Measurements from ENCODE around the gene RCOR1. TPM values are rescaled to one million over a fixed set of nuclear protein-coding genes. Genes with fewer than 3 reads are reported as not detected.

RCOR1 gene
- total and polyA plus RNA-seq, 12 donors, result 3.1 to 16.9 (median 12.5) TPM

DNA sequence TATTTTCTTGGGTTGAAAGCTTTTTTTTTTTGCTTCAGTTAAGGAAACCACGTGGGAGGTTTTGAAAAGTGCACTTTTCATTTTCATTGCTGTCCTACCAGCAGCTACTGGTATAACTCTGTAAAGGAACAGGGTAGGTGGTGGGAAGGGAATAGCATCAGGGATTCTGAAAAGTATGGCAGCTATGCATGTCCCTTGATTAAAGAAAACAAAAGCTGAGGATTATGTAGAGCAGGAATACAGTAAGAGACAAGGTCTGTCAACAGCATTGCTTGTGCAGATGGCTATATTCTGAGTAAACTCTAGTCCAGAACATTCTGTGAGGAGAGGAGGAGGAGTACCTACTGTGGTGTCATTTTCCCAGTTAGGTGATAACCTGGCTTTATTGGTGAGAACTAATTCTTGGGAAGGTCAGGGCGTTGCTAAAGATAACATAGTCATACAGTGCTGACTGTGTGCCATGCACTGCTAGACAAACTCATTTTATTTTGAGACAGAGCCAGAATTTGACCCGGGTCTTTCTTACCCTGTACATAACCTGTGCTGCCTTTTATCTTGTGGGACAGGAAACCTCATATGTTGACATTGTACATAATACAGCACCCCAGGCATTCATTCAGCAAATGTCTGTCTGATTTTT, 104.5 kb downstream of the RCOR1 start:
- 36% methylated on average over 3 of the region's 3 CpGs for WGBS, 2 donors
- TF ChIP-seq, protein P1, sequence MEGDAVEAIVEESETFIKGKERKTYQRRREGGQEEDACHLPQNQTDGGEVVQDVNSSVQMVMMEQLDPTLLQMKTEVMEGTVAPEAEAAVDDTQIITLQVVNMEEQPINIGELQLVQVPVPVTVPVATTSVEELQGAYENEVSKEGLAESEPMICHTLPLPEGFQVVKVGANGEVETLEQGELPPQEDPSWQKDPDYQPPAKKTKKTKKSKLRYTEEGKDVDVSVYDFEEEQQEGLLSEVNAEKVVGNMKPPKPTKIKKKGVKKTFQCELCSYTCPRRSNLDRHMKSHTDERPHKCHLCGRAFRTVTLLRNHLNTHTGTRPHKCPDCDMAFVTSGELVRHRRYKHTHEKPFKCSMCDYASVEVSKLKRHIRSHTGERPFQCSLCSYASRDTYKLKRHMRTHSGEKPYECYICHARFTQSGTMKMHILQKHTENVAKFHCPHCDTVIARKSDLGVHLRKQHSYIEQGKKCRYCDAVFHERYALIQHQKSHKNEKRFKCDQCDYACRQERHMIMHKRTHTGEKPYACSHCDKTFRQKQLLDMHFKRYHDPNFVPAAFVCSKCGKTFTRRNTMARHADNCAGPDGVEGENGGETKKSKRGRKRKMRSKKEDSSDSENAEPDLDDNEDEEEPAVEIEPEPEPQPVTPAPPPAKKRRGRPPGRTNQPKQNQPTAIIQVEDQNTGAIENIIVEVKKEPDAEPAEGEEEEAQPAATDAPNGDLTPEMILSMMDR (IDR thresholded peaks at IDR 0.05), result no peak
- Histone ChIP-seq H3K27ac (no peak overlapping the region), H3K36me3 (peaks cover 0 to 10% (median 0%) of the 10 kb centered on the region in 9 donors), H3K9me3 (no peaks in the 10 kb centered on the region), H3K4me1 (peaks cover 0 to 43% (median 27%) of the 10 kb centered on the region in 9 donors), H3K27me3 (no peaks in the 10 kb centered on the region), H3K4me3 (no peak overlapping the region)
- intact Hi-C loops (cut with DNase I), result loop anchor here in 7 of 10 donors (5.0 to 10.0 kb wide), 9 partner anchors 102 to 598 kb away; partner anchors contain the start of genes RCOR1 (in 3 of the 7), AMN (in 1 of the 7) and EXOC3L4 (in 1 of the 7)
- ATAC-seq, result peak in 4 of 8 donors; percentile 31 to 74 (median 48)
- no peak for DNase-seq

DNA sequence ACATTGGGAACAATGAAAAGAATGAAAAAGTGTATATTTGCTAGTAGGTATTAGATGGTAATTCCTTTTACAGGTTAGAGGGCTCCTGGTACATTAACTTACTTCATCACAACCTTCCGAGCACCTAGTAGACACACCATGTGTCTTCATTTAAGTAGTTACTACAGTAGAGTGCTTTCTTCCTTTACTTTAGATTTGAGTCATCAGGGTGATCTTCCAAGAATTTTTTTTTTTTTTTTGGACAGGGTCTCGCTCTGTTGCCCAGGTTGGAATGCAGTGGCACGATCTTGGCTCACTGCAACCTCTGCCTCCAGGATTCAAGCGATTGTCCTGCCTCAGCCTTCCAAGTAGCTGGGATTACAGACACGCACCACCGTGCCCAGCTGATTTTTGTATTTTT, 105.1 kb downstream of the RCOR1 start:
- ATAC-seq (no peak), DNase-seq (no peak)
- Histone ChIP-seq H3K27ac (no peak overlapping the region), H3K9me3 (no peaks in the 10 kb centered on the region), H3K4me1 (peaks cover 0 to 41% (median 27%) of the 10 kb centered on the region in 9 donors), H3K4me3 (no peak overlapping the region), H3K27me3 (no peaks in the 10 kb centered on the region), H3K36me3 (peaks cover 0 to 15% (median 0%) of the 10 kb centered on the region in 9 donors)
- intact Hi-C loops (cut with DNase I), result loop anchor here in 7 of 10 donors (5.0 to 10.0 kb wide), 9 partner anchors 103 to 597 kb away; partner anchors contain the start of genes RCOR1 (in 3 of the 7), AMN (in 1 of the 7) and EXOC3L4 (in 1 of the 7)
- TF ChIP-seq, protein P1 (IDR thresholded peaks at IDR 0.05), result no peak
- 95 to 96% methylated on average over 6 of the region's 6 CpGs for WGBS, 2 donors

DNA sequence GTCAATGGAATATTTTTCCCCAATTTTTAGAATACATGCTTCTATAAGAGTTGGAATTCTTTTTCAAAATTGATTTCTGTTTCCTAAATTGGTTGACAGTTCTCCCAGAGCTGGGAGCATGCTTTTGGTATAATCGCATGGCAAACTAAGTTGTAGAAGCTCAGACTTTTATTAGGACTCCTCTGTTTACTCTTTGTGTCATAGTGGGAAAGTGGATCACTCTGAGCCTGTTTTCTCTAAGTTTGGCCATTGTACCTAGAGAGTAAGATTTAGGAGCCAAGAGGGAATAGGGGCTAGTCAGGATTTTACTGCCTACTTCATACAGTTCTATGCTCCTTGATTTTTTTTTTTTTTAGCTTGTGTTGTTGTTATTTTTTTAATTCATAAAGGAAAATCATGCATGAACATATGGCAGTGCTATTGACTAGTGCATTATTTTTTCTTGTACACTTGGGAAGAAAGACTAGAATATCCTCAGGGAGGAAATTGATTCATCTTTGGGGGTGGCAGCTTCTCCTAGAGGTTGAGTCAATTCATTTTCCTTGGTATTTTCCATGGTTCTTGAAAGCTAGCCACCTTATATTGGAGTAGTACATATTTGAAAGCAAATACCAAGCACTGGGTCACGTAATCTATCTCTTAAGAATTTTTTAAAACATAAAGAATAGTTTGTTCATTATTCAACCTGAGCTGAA, 107.1 kb downstream of the RCOR1 start:
- intact Hi-C loops (cut with DNase I), result loop anchor here in 7 of 10 donors (5.0 to 10.0 kb wide), 9 partner anchors 105 to 595 kb away; partner anchors contain the start of genes RCOR1 (in 3 of the 7), AMN (in 1 of the 7) and EXOC3L4 (in 1 of the 7)
- ATAC-seq, result no peak
- WGBS, 2 donors, result 99% methylated on average over 2 of the region's 2 CpGs
- DNase-seq, result no peak
- no peak overlapping the region for H3K27ac ChIP-seq
- no peaks in the 10 kb centered on the region for H3K27me3 ChIP-seq
- peaks cover 0 to 21% (median 13%) of the 10 kb centered on the region in 9 donors for H3K4me1 ChIP-seq
- H3K4me3 ChIP-seq, result no peak overlapping the region
- H3K9me3 ChIP-seq, result peaks cover 0 to 9% (median 0%) of the 10 kb centered on the region in 11 donors
- TF ChIP-seq, protein P1 (IDR thresholded peaks at IDR 0.05), result no peak
- peaks cover 0 to 35% (median 0%) of the 10 kb centered on the region in 9 donors for H3K36me3 ChIP-seq

DNA sequence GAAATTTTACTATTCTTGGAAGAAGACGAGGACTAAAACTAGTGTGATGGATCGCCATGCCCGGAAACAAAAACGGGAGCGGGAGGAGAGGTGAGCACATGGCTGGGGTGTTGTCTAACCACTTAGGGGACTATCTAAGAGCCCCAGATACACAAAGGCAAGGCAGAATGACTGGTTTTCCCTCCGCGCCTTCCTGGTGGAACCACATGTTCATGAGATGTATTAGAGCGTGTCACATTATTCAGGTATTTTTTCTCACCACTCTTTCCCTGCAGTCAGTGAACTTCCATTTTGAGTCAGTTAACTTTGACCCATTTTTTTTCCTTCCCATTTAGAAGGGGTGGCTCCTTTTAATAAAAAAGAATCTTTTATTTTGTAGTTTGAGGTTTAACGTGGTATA, 116.0 kb downstream of the RCOR1 start:
- no peak overlapping the region for H3K4me3 ChIP-seq
- intact Hi-C loops (cut with DNase I), result no loop called here

More for the DNA sequence above, 116.0 kb downstream of the RCOR1 start:
- Histone ChIP-seq H3K9me3 (peaks cover 0 to 13% (median 0%) of the 10 kb centered on the region in 11 donors), H3K36me3 (peaks cover 0 to 71% (median 16%) of the 10 kb centered on the region in 9 donors), H3K27ac (no peak overlapping the region), H3K4me1 (no peaks in the 10 kb centered on the region), H3K27me3 (no peaks in the 10 kb centered on the region)
- no peak for DNase-seq
- TF ChIP-seq, protein P1 (IDR thresholded peaks at IDR 0.05), result no peak
- no peak for ATAC-seq
- 95 to 96% methylated on average over 9 of the region's 9 CpGs for WGBS, 2 donors

All from heart right ventricle (tissue), 16 donors.